Heart left ventricle (tissue), 16 donors: ENCODE data around the gene GIT2. TPM values are rescaled to one million over a fixed set of nuclear protein-coding genes. Genes with fewer than 3 reads are reported as not detected.
A peak's percentile ranks its signal among the peaks of the same experiment; 100 is the strongest.
"Not testable (repeated sequence)": the region's sequence is repeated elsewhere in the genome, so short reads cannot be mapped to it uniquely, and the experiment has no call there.

Experiments
- ATAC-seq, 4 donors: fragments of 200-7000 bp; cut with Tn5 transposase; one replicate each; pipeline ENCODE4 v1.9.1; 2020 to 2022; ENCODE audit warnings: moderate library complexity in 4 of 4, mild to moderate bottlenecking in 3 of 4, moderate number of reproducible peaks in 1 of 4
- DNase-seq, 5 donors: peaks; one replicate each; pipeline ENCODE4 v3.0.0-alpha.2; 2020
- H3K27ac ChIP-seq, 12 donors: fragments of 200-600 bp; sonication (generic) in 4 of 12; one replicate each; pipeline versions ENCODE4 v1.5.0 to v1.8.0; 2016 to 2022; ENCODE audit warnings: mild to moderate bottlenecking in 2 of 12
- H3K27me3 ChIP-seq, 9 donors: fragments of 200-600 bp; sonication (generic) in 2 of 9; one replicate each; pipeline versions ENCODE4 v1.5.1 to v1.8.0; 2016 to 2022; ENCODE audit warnings: mild to moderate bottlenecking in 3 of 9
- H3K36me3 ChIP-seq, 9 donors: fragments of 200-600 bp; sonication (generic) in 2 of 9; one replicate each; pipeline versions ENCODE4 v1.5.0 to v1.8.0; 2018 to 2022; ENCODE audit warnings: mild to moderate bottlenecking in 2 of 9
- H3K4me1 ChIP-seq, 12 donors: fragments of 200-600 bp; sonication (generic) in 4 of 12; one replicate each; pipeline versions ENCODE4 v1.5.0 to v1.8.0; 2016 to 2022; ENCODE audit warnings: mild to moderate bottlenecking in 3 of 12
- H3K4me3 ChIP-seq, 12 donors: fragments of 200-600 bp; sonication (generic) in 4 of 12; one replicate each; pipeline versions ENCODE4 v1.5.0 to v1.8.0; 2017 to 2022; ENCODE audit warnings: mild to moderate bottlenecking in 9 of 12, moderate library complexity in 4 of 12
- H3K9me3 ChIP-seq, 12 donors: fragments of 200-600 bp; sonication (generic) in 4 of 12; one replicate each; pipeline versions ENCODE4 v1.5.0 to v1.8.0; 2016 to 2022; ENCODE audit warnings: mild to moderate bottlenecking in 1 of 12
- POLR2A ChIP-seq, 2 donors: fragments of 450-650 bp; IDR thresholded peaks; one replicate each; pipeline ENCODE4 v1.6.1; 2017; ENCODE audit warnings: antibody characterized with exemption in 2 of 2, mild to moderate bottlenecking in 2 of 2, moderate library complexity in 2 of 2
- WGBS, 4 donors: extraction: QIAGEN DNeasy Blood & Tissue Kit in 2 of 4; methylation state at CpG; one replicate each; pipeline versions ENCODE4 v1.1.5 to v1.1.7; 2013 to 2018; 5-methylcytosine and 5-hydroxymethylcytosine counted together
- intact Hi-C, 10 donors: fragments of 100-400 bp; cut with DNase I; formaldehyde crosslinking; loops; one replicate each; pipeline versions ENCODE4 v1.11.1 to v1.14.2; 2022
- polyA plus RNA-seq, 2 donors: library from polyadenylated mRNA; stranded (reverse); fragments of 200-250 nt; gene quantifications; one replicate each; pipeline ENCODE4 v1.2.3, GENCODE V29; 2013
- total RNA-seq, 9 donors: library from RNA; depleted of rRNA in 2 of 9; stranded (reverse); fragments of >200 nt in 2 of 9; fragmentation: NEBNext Ultra II Directional in 3 of 9; extraction: Animal tissue kit (Norgen Biotek cat#: 25700) in 3 of 9; gene quantifications; one replicate each; pipeline versions ENCODE4 v1.1.0 to v1.2.4, GENCODE V29; 2016 to 2023
- TF ChIP-seq, protein P1 (sequence below), 12 donors: fragments of 200-600 bp; sonication (generic) in 4 of 12; IDR thresholded peaks; one replicate each; pipeline versions ENCODE4 v1.5.0 to v1.8.0; 2018 to 2022; ENCODE audit warnings: antibody characterized with exemption in 12 of 12, mild to moderate bottlenecking in 5 of 12
- donor health status: ischemic (EF 13 %, LVEDD 7.1; RV severe dilation, severe dysfunction).
- donor health status: healthy with polysubstance abuse.
- donor health status: DM: no; HTN: yes; CAD: no.
- donor health status: DM: no; HTN: no; CAD: no.
- donor health status: ischemic (EF 25% LVEDD 6.9; RV normal size, moderate dysfunction).
- donor health status: ischemic (EF 25% LVEDD 5.7; RV mildly dilated, moderate dysfunction).
- donor health status: healthy.
- donor health status: DM: yes; HTN: yes; CAD: no.
- donor health status: ischemic (EF 35%, LVEDD 5.7; RV mildly dilated, moderate dysfunction).
- donor health status: nonischemic (EF 11% LVEDD 7.7; RV severe dilation, severe dysfunction).
- donor health status: DM: yes; HTN: yes; CAD: no.
- donor health status: PGD.
- donor health status: ischemic (EF 29% LVEDD 5.4; RV normal size, mild dysfunction).
- donor health status: nonischemic (EF 23%, LVEDD 6.1; RV moderate dilation, normal function).

GIT2 gene
- total and polyA plus RNA-seq, 11 donors: 17.4 to 56.7 (median 36.2) TPM

DNA sequence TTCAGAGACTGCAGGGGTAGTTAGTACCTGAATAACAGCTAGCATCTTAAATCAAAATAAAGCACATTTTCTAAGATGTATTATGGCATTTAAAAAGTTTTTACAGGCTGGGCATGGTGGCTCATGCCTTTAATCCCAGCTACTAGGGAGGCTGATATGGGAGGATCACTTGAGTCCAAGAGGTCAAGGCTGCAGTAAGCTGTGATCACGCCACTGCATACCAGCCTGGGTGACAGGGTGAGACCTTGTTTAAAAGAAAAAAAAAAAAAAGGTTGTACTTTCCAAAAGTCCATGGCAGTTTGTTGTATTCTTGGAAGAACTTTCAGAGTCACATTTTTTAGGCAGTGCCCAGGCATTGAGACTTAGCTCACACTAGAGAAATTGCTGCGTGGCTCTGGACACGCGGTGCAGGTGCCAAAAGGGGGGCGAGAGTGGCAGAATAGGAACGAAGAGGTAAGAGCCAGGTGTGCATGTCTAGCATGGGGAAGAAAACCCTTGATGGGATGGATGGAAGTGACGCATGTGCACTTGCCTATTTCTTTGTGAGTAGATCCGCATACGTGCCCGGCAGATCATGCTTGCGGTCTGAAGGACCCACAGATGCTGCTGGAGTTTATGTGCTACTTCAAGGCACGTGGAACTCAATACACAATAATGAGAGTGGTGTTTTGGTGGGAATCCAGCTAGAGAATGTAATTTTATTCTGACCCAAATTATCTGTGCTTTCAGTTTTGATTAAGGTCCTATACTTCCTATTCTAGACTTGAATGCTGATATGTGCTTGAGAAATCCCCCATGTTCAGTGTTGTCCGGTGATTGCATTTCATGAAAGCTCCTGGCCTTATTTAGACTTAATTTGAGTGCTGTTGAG, 14.9 kb upstream of the GIT2 start:
- Histone ChIP-seq H3K27me3 (no peaks in the 10 kb centered on the region), H3K4me1 (peaks cover 0 to 41% (median 0%) of the 10 kb centered on the region in 12 donors), H3K27ac (peak overlapping the region in 1 of 12 donors; percentile 71), H3K9me3 (peaks cover 0 to 17% (median 0%) of the 10 kb centered on the region in 12 donors), H3K36me3 (peaks cover 0 to 41% (median 33%) of the 10 kb centered on the region in 9 donors), H3K4me3 (no peak overlapping the region)
- WGBS, 4 donors: 94 to 95% (median 94%) methylated on average over 13 of the region's 13 CpGs
- ATAC-seq: no peak
- DNase-seq: no peak
- intact Hi-C loops: no loop called here
- TF ChIP-seq, protein P1, sequence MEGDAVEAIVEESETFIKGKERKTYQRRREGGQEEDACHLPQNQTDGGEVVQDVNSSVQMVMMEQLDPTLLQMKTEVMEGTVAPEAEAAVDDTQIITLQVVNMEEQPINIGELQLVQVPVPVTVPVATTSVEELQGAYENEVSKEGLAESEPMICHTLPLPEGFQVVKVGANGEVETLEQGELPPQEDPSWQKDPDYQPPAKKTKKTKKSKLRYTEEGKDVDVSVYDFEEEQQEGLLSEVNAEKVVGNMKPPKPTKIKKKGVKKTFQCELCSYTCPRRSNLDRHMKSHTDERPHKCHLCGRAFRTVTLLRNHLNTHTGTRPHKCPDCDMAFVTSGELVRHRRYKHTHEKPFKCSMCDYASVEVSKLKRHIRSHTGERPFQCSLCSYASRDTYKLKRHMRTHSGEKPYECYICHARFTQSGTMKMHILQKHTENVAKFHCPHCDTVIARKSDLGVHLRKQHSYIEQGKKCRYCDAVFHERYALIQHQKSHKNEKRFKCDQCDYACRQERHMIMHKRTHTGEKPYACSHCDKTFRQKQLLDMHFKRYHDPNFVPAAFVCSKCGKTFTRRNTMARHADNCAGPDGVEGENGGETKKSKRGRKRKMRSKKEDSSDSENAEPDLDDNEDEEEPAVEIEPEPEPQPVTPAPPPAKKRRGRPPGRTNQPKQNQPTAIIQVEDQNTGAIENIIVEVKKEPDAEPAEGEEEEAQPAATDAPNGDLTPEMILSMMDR (IDR thresholded peaks at IDR 0.05): no peak
- no peak for TF ChIP-seq POLR2A (IDR thresholded peaks at IDR 0.05)

DNA sequence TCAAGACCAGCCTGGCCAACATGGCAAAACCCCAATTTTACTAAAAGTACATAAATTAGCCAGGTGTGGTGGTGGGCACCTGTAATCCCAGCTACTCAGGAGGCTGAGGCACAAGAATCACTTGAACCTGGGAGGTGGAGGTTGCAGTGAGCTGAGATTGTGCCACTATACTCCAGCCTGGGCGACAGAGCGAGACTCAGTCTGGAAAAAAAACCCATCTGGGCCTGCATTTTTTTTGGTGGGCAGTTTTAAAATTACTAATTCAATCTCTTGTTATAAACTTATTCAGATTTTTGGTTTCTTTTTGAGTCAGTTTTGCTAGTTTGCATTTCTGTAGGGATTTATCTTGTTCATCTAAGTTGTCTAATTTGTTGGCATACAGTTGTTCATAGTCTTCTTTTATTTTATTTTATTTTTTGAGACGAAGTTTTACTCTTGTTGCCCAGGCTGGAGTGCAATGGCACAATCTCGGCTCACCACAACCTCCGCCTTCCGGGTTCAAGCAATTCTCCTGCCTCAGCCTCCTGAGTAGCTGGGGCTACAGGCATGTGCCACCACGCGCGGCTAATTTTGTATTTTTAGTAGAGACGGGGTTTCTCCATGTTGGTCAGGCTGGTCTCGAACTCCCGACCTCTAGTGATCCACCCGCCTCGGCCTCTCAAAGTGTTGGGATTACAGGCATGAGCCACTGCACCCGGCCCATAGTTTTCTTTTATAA, 12.7 kb upstream of the GIT2 start:
- ATAC-seq, H3K27ac ChIP-seq: not testable (repeated sequence)
- WGBS, 4 donors: 97% methylated on average over 15 of the region's 15 CpGs

DNA sequence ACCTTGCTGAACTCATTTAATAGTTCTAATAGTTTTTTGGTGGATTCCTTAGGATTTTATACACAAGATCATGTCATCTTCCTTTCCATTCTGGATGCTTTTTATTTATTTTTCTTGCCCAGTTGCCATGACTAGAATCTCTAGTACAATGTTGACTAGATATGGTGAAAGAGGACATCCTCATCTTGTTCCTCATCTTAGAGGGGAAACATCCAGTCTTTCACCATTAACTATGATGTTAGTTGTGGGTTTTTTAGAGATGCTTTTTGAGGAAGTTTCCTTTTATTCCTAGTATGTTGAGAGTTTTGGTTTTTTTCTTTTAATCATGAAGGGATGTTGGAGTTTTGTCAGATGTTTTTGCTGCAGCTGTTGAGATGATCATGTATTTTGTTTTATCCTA, 11.7 kb upstream of the GIT2 start:
- no peak for ATAC-seq
- intact Hi-C loops: no loop called here
- no peak for TF ChIP-seq POLR2A (IDR thresholded peaks at IDR 0.05)
- TF ChIP-seq, protein P1 (IDR thresholded peaks at IDR 0.05): no peak

More for the DNA sequence above, 12.7 kb upstream of the GIT2 start:
- Histone ChIP-seq H3K9me3 (peaks cover 0 to 17% (median 0%) of the 10 kb centered on the region in 12 donors), H3K4me1 (peaks cover 0 to 24% (median 0%) of the 10 kb centered on the region in 12 donors), H3K36me3 (peaks cover 0 to 21% (median 16%) of the 10 kb centered on the region in 9 donors)
- intact Hi-C loops, DNase-seq, H3K4me3 ChIP-seq, H3K27me3 ChIP-seq: not testable (repeated sequence)

DNA sequence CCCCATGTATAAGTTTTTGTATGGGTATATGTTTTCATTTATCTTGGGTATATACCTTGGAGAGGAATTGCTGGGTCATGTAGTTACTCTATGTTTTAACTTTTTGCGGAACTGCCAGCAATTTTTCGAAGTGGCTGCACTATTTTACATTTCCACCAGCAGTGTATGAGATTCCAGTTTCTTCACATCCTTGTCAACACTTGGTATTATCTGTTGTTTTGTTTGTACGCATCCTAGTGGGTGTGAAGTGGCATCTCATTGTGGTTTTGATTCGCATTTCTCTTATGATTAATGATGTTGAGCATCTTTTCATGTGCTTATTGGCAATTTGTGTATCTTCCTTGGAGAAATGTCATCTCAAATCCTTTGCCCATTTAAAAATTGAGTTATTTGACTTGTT, 9.9 kb upstream of the GIT2 start:
- 97 to 100% (median 99%) methylated on average over 4 of the region's 4 CpGs for WGBS, 4 donors
- peaks cover 0 to 17% (median 0%) of the 10 kb centered on the region in 12 donors for H3K9me3 ChIP-seq
- H3K27ac ChIP-seq: no peak overlapping the region
- intact Hi-C loops: no loop called here
- DNase-seq (no peak), ATAC-seq (no peak)
- H3K4me1 ChIP-seq: peaks cover 0 to 18% (median 2%) of the 10 kb centered on the region in 12 donors
- no peaks in the 10 kb centered on the region for H3K27me3 ChIP-seq
- H3K4me3 ChIP-seq: no peak overlapping the region
- H3K36me3 ChIP-seq: peaks cover 0 to 13% (median 0%) of the 10 kb centered on the region in 9 donors
- no peak for TF ChIP-seq POLR2A (IDR thresholded peaks at IDR 0.05)
- TF ChIP-seq, protein P1 (IDR thresholded peaks at IDR 0.05): no peak

More for the DNA sequence above, 11.7 kb upstream of the GIT2 start:
- Histone ChIP-seq H3K9me3 (peaks cover 0 to 17% (median 0%) of the 10 kb centered on the region in 12 donors), H3K36me3 (peaks cover 0 to 14% (median 10%) of the 10 kb centered on the region in 9 donors), H3K27me3 (no peaks in the 10 kb centered on the region), H3K27ac (no peak overlapping the region), H3K4me3 (no peak overlapping the region), H3K4me1 (peaks cover 0 to 24% (median 0%) of the 10 kb centered on the region in 12 donors)
- no peak for DNase-seq
